ENCODE data around the gene CHP1. TPM values are rescaled to one million over a fixed set of nuclear protein-coding genes. Genes with fewer than 3 reads are reported as not detected.
A peak's percentile ranks its signal among the peaks of the same experiment; 100 is the strongest.
"Not testable (repeated sequence)": the region's sequence is repeated elsewhere in the genome, so short reads cannot be mapped to it uniquely, and the experiment has no call there.

Gene CHP1
- total and polyA plus RNA-seq, 12 donors = 22.5 to 133 (median 113) TPM

GRCh38 chr15:41292521-41292920, 61.5 kb downstream of the CHP1 start:
- Histone ChIP-seq H3K9me3 (no peaks in the 10 kb centered on the region), H3K4me3 (no peak overlapping the region), H3K36me3 (peaks cover 0 to 99% (median 18%) of the 10 kb centered on the region in 9 donors), H3K27me3 (no peaks in the 10 kb centered on the region), H3K4me1 (peaks cover 0 to 36% (median 14%) of the 10 kb centered on the region in 9 donors), H3K27ac (peak overlapping the region in 1 of 10 donors; percentile 4)
- TF ChIP-seq CTCF (IDR thresholded peaks at IDR 0.05) = no peak
- intact Hi-C loops (cut with DNase I) = no loop called here
- DNase-seq = no peak
- ATAC-seq = no peak
- 76 to 82% methylated on average over 1 of the region's 1 CpG for WGBS, 2 donors

GRCh38 chr15:41301139-41301538, 70.1 kb downstream of the CHP1 start:
- WGBS, 2 donors = 97 to 98% methylated on average over 2 of the region's 2 CpGs
- H3K4me3 ChIP-seq; DNase-seq; intact Hi-C loops (cut with DNase I); H3K9me3 ChIP-seq; H3K27ac ChIP-seq; H3K4me1 ChIP-seq; ATAC-seq; H3K27me3 ChIP-seq: not testable (repeated sequence)
- H3K36me3 ChIP-seq = peaks cover 0 to 68% (median 31%) of the 10 kb centered on the region in 9 donors

DNA sequence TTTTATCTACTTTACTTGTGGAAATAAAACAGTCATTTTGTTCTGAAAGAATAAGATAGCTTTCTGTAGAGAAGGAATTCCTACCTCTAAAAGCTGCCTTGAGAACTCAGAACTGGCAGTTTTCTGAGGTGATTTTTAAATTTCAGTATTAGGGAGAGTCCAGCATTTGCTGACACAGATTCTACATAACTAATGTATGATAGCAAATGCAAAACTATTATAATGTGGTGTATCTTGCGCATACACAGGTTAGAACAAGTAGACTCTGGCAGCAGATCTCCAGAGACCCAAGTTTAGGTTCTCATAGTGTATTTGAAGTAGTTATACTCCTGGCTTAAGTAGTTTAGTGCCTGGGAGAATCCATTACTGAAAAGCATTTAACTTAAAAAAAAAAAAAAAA, 70.5 kb downstream of the CHP1 start:
- Histone ChIP-seq H3K9me3 (no peaks in the 10 kb centered on the region), H3K27me3 (no peaks in the 10 kb centered on the region), H3K4me1 (no peaks in the 10 kb centered on the region), H3K27ac (no peak overlapping the region), H3K4me3 (no peak overlapping the region), H3K36me3 (peaks cover 0 to 63% (median 31%) of the 10 kb centered on the region in 9 donors)
- intact Hi-C loops (cut with DNase I) = no loop called here
- no peak for TF ChIP-seq CTCF (IDR thresholded peaks at IDR 0.05)
- 95 to 98% methylated on average over 1 of the region's 1 CpG for WGBS, 2 donors
- DNase-seq (no peak), ATAC-seq (no peak)

DNA sequence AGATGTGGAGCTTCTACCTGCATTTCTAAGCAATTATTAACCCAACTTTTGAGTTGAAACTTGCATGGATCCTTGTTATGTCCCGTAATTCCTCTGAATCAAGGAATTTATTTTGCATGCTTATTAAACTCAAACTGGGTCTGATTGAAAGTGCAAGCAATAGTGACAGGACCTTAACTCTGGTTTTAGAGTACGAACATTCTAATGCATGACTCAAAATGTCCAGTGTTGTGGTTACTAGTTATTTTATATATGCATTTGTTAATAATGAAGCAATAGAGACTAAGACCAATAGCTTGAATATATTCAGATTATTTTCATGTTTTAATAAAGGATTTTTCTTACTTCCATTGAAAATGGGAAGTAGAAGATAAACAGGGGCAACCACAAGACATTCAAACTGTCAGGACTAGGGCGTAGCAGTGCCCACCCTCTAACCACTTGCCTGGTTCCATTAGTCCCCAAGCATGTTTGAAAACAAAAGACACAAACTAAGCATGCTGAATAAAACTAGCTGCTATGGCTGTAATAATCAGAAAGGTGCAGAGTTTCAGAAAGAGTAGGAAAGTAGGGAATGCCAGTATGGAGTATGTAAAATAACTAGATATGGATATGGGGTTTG, 73.2 kb downstream of the CHP1 start:
- WGBS, 2 donors = 91 to 94% methylated on average over 3 of the region's 3 CpGs
- intact Hi-C loops (cut with DNase I) = no loop called here
- H3K27me3 ChIP-seq = no peaks in the 10 kb centered on the region
- DNase-seq = no peak
- no peaks in the 10 kb centered on the region for H3K9me3 ChIP-seq
- H3K4me1 ChIP-seq = no peaks in the 10 kb centered on the region
- no peak overlapping the region for H3K27ac ChIP-seq
- H3K4me3 ChIP-seq = no peak overlapping the region
- no peak for ATAC-seq
- peaks cover 0 to 45% (median 13%) of the 10 kb centered on the region in 9 donors for H3K36me3 ChIP-seq
- no peak for TF ChIP-seq CTCF (IDR thresholded peaks at IDR 0.05)

- Histone ChIP-seq H3K27me3 (no peaks in the 10 kb centered on the region), H3K36me3 (peaks cover 0 to 35% (median 9%) of the 10 kb centered on the region in 9 donors), H3K4me3 (no peak overlapping the region), H3K27ac (no peak overlapping the region), H3K4me1 (no peaks in the 10 kb centered on the region), H3K9me3 (no peaks in the 10 kb centered on the region)
- 95 to 96% methylated on average over 5 of the region's 5 CpGs for WGBS, 2 donors
- TF ChIP-seq CTCF (IDR thresholded peaks at IDR 0.05) = no peak
- ATAC-seq (peak in 1 of 8 donors; percentile 50), DNase-seq (no peak)
- intact Hi-C loops (cut with DNase I) = no loop called here
Measured at GRCh38 chr15:41307679-41308078, 76.6 kb downstream of the CHP1 start.

All from heart right ventricle (tissue), 16 donors.